ENCODE results near the gene KLHL29. TPM values are rescaled to one million over a fixed set of nuclear protein-coding genes. Genes with fewer than 3 reads are reported as not detected.

The KLHL29 gene
- total RNA-seq, 2 donors from 2014 or later: 2.0 to 4.2 TPM

DNA sequence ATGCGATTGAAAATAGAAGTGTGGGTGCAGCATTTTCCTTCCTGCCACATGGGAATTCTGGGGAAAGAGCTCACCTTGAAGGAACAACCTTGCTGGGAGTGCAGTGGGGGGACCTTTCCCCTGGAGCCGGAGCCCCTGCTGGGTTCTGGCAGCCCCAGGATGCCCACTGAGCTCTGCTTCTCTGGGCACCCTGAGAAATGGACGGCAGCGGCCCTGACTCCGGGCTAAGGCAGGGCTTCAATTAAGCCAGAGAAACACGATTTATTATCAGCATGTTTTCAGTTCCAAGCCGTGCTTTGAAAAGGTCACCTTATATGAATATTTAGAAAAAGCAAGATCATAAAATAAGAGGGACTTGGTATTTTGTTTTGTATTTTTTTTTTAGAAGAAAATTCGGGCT lies 68.5 kb downstream of the KLHL29 start:
- Histone ChIP-seq H3K4me1 (peaks cover 0 to 4% of the 10 kb centered on the region in 2 donors), H3K36me3 (no peaks in the 10 kb centered on the region), H3K27ac (no peak overlapping the region), H3K27me3 (no peaks in the 10 kb centered on the region), H3K4me3 (no peak overlapping the region), H3K9me3 (no peaks in the 10 kb centered on the region)
- TF ChIP-seq, protein P1, sequence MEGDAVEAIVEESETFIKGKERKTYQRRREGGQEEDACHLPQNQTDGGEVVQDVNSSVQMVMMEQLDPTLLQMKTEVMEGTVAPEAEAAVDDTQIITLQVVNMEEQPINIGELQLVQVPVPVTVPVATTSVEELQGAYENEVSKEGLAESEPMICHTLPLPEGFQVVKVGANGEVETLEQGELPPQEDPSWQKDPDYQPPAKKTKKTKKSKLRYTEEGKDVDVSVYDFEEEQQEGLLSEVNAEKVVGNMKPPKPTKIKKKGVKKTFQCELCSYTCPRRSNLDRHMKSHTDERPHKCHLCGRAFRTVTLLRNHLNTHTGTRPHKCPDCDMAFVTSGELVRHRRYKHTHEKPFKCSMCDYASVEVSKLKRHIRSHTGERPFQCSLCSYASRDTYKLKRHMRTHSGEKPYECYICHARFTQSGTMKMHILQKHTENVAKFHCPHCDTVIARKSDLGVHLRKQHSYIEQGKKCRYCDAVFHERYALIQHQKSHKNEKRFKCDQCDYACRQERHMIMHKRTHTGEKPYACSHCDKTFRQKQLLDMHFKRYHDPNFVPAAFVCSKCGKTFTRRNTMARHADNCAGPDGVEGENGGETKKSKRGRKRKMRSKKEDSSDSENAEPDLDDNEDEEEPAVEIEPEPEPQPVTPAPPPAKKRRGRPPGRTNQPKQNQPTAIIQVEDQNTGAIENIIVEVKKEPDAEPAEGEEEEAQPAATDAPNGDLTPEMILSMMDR (IDR thresholded peaks at IDR 0.05): no peak
- DNase-seq (ENCODE audit: low spot score): no peak

DNA sequence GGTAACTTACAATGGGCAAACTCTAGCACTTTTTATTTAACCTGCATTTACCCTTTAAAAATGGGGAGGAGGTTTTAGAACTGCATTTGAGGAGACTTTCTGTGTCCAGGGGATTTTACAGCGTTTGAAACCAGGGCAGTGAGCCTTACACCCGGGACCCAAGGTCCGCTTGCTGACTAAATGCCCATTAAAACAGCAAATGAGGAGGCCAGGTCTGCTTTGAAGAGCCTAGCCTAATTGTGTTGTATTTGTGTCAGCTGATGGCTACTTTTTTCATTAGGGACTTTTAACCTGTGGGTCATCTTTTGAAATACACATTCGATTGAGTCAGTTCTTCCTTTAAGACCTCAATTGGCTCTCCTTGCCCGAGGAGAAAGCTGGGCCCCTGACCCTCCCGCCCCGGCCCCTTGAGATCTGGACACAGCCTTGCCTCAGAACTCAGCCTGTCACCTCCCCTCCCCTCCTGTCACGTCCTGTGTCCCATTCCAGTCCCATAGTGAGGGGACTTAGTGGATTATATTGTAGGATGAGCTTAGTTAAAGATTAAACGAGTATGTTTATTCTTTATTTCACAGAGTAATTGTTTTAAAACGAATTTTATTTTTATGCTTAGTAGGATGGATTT lies 69.0 kb downstream of the KLHL29 start:
- TF ChIP-seq, protein P1 (IDR thresholded peaks at IDR 0.05): no peak
- H3K27ac ChIP-seq: no peak overlapping the region
- no peaks in the 10 kb centered on the region for H3K36me3 ChIP-seq
- peak; percentile 54 for DNase-seq (ENCODE audit: low spot score)
- no peaks in the 10 kb centered on the region for H3K27me3 ChIP-seq
- H3K4me1 ChIP-seq: peaks cover 0 to 4% of the 10 kb centered on the region in 2 donors
- H3K9me3 ChIP-seq: no peaks in the 10 kb centered on the region
- no peak overlapping the region for H3K4me3 ChIP-seq

DNA sequence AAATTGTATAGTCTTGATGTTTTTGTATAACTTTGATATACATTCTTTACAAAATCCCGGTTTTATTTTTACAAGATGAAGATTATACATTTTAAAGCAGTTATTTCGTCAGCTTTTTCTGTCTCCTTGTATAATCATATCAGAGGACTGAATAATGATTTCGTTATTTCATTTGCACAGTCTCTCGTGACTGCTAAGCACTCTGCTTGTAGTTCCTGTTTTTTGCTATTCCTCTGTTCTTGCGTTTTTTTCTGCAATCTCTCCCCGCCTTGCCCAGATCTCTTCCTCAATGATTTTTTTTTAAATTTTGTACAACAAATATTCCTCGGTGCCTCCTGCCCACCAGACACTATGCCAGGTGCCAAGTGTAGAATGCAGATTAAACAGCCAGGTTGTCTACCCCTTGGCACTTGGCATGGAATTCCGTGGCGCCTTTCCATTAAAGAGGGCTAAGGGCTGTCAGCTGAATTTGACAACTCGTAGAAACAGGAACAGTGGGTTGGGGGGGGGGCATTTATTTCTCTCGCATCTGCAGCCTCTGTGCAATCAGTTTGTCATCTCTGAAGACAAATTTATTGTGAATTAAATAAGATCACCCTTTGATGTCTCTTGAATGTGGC lies 69.6 kb downstream of the KLHL29 start:
- no peak overlapping the region for H3K4me3 ChIP-seq
- peak; percentile 43 for DNase-seq (ENCODE audit: low spot score)
- TF ChIP-seq, protein P1 (IDR thresholded peaks at IDR 0.05): no peak
- no peaks in the 10 kb centered on the region for H3K27me3 ChIP-seq
- H3K9me3 ChIP-seq: no peaks in the 10 kb centered on the region
- no peak overlapping the region for H3K27ac ChIP-seq
- peaks cover 0 to 4% of the 10 kb centered on the region in 2 donors for H3K4me1 ChIP-seq
- no peaks in the 10 kb centered on the region for H3K36me3 ChIP-seq

DNA sequence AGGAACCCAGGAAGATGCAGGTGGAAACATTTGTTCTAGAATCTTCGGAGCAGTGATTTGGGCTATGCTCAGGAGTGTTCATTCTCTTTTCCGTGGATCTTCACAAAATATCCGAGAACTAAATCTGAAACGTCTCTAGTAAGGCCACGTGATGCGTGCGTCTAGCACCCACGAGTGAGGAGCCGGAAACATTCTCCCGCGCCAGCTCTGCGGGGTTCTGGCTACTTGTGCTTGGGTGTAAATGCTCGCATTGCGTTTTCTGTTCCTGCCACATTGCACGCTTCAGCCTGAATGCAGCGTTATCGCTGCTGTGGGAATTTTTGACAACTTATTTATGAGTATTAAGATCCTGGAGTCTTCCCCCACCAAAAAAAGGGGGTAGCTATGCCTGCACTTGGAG lies 71.4 kb downstream of the KLHL29 start:
- H3K4me3 ChIP-seq: no peak overlapping the region
- H3K36me3 ChIP-seq: no peaks in the 10 kb centered on the region
- no peaks in the 10 kb centered on the region for H3K9me3 ChIP-seq
- H3K27me3 ChIP-seq: no peaks in the 10 kb centered on the region
- TF ChIP-seq, protein P1 (IDR thresholded peaks at IDR 0.05): no peak
- peaks cover 0 to 4% of the 10 kb centered on the region in 2 donors for H3K4me1 ChIP-seq
- DNase-seq (ENCODE audit: low spot score): peak; percentile 26
- no peak overlapping the region for H3K27ac ChIP-seq

DNA sequence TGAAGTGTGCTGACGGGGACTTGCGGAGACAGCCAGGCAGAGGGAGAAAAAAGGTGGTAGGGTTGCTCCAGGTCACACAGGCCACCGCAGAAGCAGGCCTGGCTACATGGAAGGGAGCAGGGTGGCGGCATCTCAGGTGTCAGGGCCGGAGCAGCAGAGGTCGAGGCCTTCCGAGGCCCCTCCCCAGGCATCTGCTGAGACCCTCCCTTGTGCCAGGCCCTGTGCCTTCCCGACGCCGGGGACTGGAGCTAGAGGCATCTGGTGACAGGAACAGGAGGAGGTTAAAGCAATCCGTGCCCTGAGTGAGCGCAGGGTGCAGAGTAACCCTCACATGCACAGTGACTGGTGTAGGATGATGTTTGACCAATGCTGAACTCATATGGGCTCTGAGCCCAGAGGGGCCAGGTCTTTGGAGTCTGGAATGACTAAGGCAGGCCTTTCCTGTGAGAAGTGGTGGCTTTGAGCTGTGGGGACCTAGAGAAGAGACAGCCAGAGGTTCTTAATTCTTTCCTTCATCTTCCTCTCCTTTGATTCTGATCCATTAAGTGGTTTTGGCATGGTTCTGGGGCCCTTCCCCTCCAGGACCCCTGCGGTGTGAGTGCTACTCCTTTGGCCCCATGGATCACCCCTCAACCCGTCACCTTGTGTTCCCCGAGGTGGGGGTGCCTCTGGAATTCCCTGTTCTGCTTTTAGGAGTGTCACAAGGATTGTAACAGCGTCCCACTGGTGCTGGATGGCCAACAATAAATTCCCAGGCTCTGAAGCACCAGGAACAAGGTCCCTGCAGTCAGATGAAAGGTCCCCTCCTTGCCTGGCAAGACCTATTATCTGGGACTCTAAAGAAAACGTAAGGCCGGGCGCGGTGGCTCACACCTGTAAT lies 72.1 kb downstream of the KLHL29 start:
- Histone ChIP-seq H3K4me3 (no peak overlapping the region), H3K27me3 (no peaks in the 10 kb centered on the region), H3K4me1 (peaks cover 0 to 4% of the 10 kb centered on the region in 2 donors), H3K27ac (no peak overlapping the region), H3K9me3 (no peaks in the 10 kb centered on the region), H3K36me3 (no peaks in the 10 kb centered on the region)
- DNase-seq (ENCODE audit: low spot score): peak; percentile 47
- TF ChIP-seq, protein P1 (IDR thresholded peaks at IDR 0.05): no peak
